Lower leg skin (tissue), 3 donors: ENCODE measurements around the gene KLK4.
"Not testable (repeated sequence)": the region's sequence is repeated elsewhere in the genome, so short reads cannot be mapped to it uniquely, and the experiment has no call there.

ENCODE experiments used
- POLR2A ChIP-seq, 2 donors: fragments of 450-650 bp; IDR thresholded peaks; one replicate each; pipeline ENCODE4 v1.6.1; 2016 to 2017; ENCODE audit warnings: antibody characterized with exemption in 2 of 2, mild to moderate bottlenecking in 1 of 2, moderate library complexity in 1 of 2
- TF ChIP-seq, protein P1 (sequence below), 3 donors: fragments of 450-650 bp; IDR thresholded peaks; one replicate each; pipeline ENCODE4 v1.5.1; 2016; ENCODE audit warnings: antibody characterized with exemption in 3 of 3, mild to moderate bottlenecking in 3 of 3, moderate library complexity in 2 of 3

DNA sequence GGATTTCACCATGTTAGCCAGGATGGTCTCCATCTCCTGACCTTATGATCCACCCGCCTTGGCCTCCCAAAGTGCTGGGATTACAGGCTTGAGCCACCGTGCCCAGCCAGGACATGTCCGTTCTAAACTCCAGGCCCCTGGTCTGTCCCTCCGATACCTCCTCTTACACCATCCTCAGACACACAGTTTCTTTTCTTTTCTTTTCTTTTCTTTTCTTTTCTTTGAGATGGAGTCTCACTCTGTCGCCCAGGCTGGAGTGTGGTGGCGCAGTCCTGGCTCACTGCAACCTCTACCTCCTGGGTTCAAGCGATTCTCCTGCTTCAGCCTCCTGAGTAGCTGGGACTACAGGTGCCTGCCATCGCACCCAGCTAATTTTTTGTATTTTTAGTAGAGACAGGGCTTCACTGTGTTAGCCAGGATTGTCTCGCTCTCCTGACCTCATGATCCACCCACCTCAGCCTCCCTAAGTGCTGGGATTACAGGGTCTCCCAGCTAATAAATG lies 15.1 kb downstream of the KLK4 start:
- TF ChIP-seq, protein P1, sequence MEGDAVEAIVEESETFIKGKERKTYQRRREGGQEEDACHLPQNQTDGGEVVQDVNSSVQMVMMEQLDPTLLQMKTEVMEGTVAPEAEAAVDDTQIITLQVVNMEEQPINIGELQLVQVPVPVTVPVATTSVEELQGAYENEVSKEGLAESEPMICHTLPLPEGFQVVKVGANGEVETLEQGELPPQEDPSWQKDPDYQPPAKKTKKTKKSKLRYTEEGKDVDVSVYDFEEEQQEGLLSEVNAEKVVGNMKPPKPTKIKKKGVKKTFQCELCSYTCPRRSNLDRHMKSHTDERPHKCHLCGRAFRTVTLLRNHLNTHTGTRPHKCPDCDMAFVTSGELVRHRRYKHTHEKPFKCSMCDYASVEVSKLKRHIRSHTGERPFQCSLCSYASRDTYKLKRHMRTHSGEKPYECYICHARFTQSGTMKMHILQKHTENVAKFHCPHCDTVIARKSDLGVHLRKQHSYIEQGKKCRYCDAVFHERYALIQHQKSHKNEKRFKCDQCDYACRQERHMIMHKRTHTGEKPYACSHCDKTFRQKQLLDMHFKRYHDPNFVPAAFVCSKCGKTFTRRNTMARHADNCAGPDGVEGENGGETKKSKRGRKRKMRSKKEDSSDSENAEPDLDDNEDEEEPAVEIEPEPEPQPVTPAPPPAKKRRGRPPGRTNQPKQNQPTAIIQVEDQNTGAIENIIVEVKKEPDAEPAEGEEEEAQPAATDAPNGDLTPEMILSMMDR (IDR thresholded peaks at IDR 0.05) = not testable (repeated sequence)
- TF ChIP-seq POLR2A (IDR thresholded peaks at IDR 0.05) = not testable (repeated sequence)
